Stimulated activated CD4-positive, alpha-beta T cell treated with anti-CD3 and anti-CD28 coated beads, Interleukin-4, amount 100 ng/mL, for 48 hours (primary cell): ENCODE results near the gene SMU1.
"Not testable (repeated sequence)": the region's sequence is repeated elsewhere in the genome, so short reads cannot be mapped to it uniquely, and the experiment has no call there.

ENCODE experiments used
- DNase-seq, 2 donors: peaks; one replicate each; pipeline ENCODE4 v3.0.0-alpha.2; 2020; ENCODE audit warnings: low read depth in 2 of 2

SMU1 gene

GRCh38 chr9:33105504-33105903, 29.0 kb upstream of the SMU1 start:
- no peak for DNase-seq

- DNase-seq: no peak
Measured at GRCh38 chr9:33104401-33104800, 27.9 kb upstream of the SMU1 start.

- DNase-seq: no peak
Measured at GRCh38 chr9:33103501-33104281, 27.2 kb upstream of the SMU1 start.

- no peak for DNase-seq
Measured at GRCh38 chr9:33102551-33103210, 26.2 kb upstream of the SMU1 start.

- no peak for DNase-seq
Measured at GRCh38 chr9:33101104-33101951, 24.9 kb upstream of the SMU1 start.

- no peak for DNase-seq
Measured at GRCh38 chr9:33099754-33100153, 23.3 kb upstream of the SMU1 start.

GRCh38 chr9:33097192-33097591, 20.7 kb upstream of the SMU1 start:
- no peak for DNase-seq

GRCh38 chr9:33092634-33093033, 16.2 kb upstream of the SMU1 start:
- no peak for DNase-seq

- not testable (repeated sequence) for DNase-seq
Measured at GRCh38 chr9:33085672-33086071, 9.2 kb upstream of the SMU1 start.

- no peak for DNase-seq
Measured at GRCh38 chr9:33082538-33083326, 6.3 kb upstream of the SMU1 start.

- DNase-seq: no peak
Measured at GRCh38 chr9:33082128-33082527, 5.7 kb upstream of the SMU1 start.

GRCh38 chr9:33081128-33081851, 4.8 kb upstream of the SMU1 start:
- peak; percentile 41 to 49 for DNase-seq

GRCh38 chr9:33080534-33080933, 4.1 kb upstream of the SMU1 start:
- DNase-seq: no peak

- no peak for DNase-seq
Measured at GRCh38 chr9:33068991-33069390, 7.5 kb downstream of the SMU1 start.

GRCh38 chr9:33065157-33066076, 11.1 kb downstream of the SMU1 start:
- DNase-seq: no peak

- no peak for DNase-seq
Measured at GRCh38 chr9:33051144-33051543, 25.3 kb downstream of the SMU1 start.

- DNase-seq: no peak
Measured at GRCh38 chr9:33049680-33050361, 26.7 kb downstream of the SMU1 start.

- DNase-seq: no peak
Measured at GRCh38 chr9:33048054-33048465, 28.4 kb downstream of the SMU1 start.

- no peak for DNase-seq
Measured at GRCh38 chr9:33046061-33046460, 30.4 kb downstream of the SMU1 start.
